ENCODE measurements around the gene LPAR1.

LPAR1 gene

DNA sequence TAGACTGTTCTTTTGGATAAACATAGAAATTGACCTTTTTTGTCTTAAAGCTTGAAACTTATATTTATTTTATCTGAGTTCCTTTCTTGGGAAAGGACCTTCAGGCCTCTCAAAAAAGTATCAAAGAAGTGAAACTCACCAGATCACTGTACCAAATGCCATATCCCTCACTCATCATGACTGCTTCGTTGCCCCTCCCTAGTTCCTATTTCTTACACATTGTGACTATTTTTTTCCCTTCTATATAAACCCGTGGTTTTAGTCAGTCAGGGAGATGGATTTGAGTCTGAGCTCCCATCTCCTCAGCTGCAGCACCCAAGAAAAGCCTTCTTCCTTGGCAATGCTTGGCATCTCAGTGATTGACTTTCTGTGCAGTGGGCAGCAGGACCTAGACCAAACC lies 129.4 kb downstream of the LPAR1 start:
- FAIRE-seq (no peak), DNase-seq (ENCODE audit: insufficient read length) (no peak)
- TF ChIP-seq POLR2A (IDR thresholded peaks at IDR 0.05; ENCODE audit: low read depth, low read length): no peak
- no peak for TF ChIP-seq POLR2AphosphoS5 (IDR thresholded peaks at IDR 0.05; ENCODE audit: low read depth, low read length)
- TF ChIP-seq TAF1 (IDR thresholded peaks at IDR 0.05; ENCODE audit: borderline replicate concordance, low read depth, low read length): no peak

GRCh38 chr9:110900917-110901316 lies 137.4 kb downstream of the LPAR1 start:
- TF ChIP-seq TAF1 (IDR thresholded peaks at IDR 0.05; ENCODE audit: borderline replicate concordance, low read depth, low read length) (no peak), POLR2A (IDR thresholded peaks at IDR 0.05; ENCODE audit: low read depth, low read length) (no peak), POLR2AphosphoS5 (IDR thresholded peaks at IDR 0.05; ENCODE audit: low read depth, low read length) (no peak)
- FAIRE-seq: no peak
- no peak for DNase-seq (ENCODE audit: insufficient read length)

GRCh38 chr9:110900456-110900855 lies 137.8 kb downstream of the LPAR1 start:
- DNase-seq (ENCODE audit: insufficient read length) (no peak), FAIRE-seq (no peak)
- no peak for TF ChIP-seq TAF1 (IDR thresholded peaks at IDR 0.05; ENCODE audit: borderline replicate concordance, low read depth, low read length)
- no peak for TF ChIP-seq POLR2AphosphoS5 (IDR thresholded peaks at IDR 0.05; ENCODE audit: low read depth, low read length)
- TF ChIP-seq POLR2A (IDR thresholded peaks at IDR 0.05; ENCODE audit: low read depth, low read length): no peak

DNA sequence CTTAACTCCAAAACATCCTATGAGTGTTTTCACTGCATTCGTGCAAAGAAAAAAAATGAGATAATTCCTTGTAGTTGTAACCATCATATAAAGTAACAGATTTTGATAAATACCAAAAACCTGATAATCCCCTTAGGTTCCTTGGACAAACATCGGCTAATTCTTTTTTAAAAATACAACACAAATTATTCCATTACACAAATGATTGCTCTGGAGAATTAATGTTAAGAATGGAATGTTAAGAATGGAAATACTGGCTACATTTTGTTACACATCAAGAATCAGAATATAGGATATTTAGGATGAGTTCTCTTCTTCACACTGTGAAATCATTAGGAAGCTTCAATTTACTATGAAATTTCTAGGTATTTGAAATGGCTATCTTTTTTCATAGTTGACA lies 139.4 kb downstream of the LPAR1 start:
- TF ChIP-seq POLR2A (IDR thresholded peaks at IDR 0.05; ENCODE audit: low read depth, low read length) (no peak), TAF1 (IDR thresholded peaks at IDR 0.05; ENCODE audit: borderline replicate concordance, low read depth, low read length) (no peak), POLR2AphosphoS5 (IDR thresholded peaks at IDR 0.05; ENCODE audit: low read depth, low read length) (no peak)
- no peak for FAIRE-seq

GRCh38 chr9:110898358-110898757 lies 139.9 kb downstream of the LPAR1 start:
- no peak for DNase-seq (ENCODE audit: insufficient read length)
- TF ChIP-seq POLR2A (IDR thresholded peaks at IDR 0.05; ENCODE audit: low read depth, low read length) (no peak), TAF1 (IDR thresholded peaks at IDR 0.05; ENCODE audit: borderline replicate concordance, low read depth, low read length) (no peak), POLR2AphosphoS5 (IDR thresholded peaks at IDR 0.05; ENCODE audit: low read depth, low read length) (no peak)
- peak; percentile 5 for FAIRE-seq

More for the DNA sequence above, 139.4 kb downstream of the LPAR1 start:
- no peak for DNase-seq (ENCODE audit: insufficient read length)

DNA sequence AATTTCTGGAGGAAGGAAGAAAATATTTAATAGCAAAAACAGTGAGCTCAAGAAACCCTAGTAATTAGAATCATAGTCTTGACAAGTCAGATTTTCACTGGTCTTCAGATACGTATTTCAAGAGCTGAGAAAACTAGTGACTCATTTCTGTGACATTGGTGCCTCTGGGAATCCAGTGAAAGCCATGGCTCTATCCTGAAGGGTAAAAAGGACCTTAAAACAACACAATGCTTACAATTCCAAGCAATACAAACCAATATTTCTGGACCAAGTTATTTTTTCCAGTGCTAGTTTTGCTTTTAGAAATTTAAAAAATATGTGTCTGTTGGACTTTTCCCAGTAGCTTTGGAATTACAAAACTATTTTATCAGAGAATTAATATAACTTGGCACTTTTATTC lies 140.3 kb downstream of the LPAR1 start:
- FAIRE-seq: no peak

DNA sequence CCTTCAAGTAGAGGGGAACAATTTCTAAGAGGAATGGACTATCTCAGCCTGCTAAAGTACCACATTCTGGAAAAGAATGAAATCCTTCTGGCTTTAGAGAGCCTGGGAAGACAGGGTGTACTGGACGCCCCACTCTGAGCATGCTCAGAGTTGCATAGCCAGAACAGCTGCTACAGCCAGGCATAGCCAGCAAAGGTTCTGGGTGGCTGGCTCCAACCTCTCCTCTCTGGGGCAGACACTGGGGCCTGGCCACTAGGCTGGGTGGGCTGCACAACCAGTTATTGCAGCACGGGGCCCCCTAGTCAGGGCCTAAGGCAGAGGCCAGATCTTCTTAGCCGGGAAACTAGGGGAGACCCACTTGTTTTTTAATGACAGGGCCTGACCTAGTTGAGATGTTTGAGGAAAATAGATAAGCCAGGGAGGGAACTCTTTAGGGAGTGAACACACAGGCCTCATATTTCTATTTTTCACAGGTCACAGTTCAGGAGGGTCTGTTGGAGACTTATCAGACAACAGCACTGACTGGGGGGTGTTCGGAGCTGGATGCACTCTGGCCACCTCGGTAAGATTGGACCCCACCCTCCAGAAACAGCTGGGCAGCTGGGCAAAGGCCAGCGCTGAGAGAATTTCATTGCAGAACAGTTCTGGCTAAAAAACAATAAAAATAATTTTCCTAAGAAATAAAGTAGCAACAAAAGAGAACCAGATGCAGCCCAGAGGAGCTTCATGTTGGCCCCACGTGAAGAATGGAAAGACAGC lies 142.9 kb downstream of the LPAR1 start:
- FAIRE-seq: no peak
- DNase-seq (ENCODE audit: insufficient read length): no peak
- TF ChIP-seq POLR2A (IDR thresholded peaks at IDR 0.05; ENCODE audit: low read depth, low read length): no peak
- no peak for TF ChIP-seq POLR2AphosphoS5 (IDR thresholded peaks at IDR 0.05; ENCODE audit: low read depth, low read length)
- no peak for TF ChIP-seq TAF1 (IDR thresholded peaks at IDR 0.05; ENCODE audit: borderline replicate concordance, low read depth, low read length)

More for the DNA sequence above, 140.3 kb downstream of the LPAR1 start:
- TF ChIP-seq TAF1 (IDR thresholded peaks at IDR 0.05; ENCODE audit: borderline replicate concordance, low read depth, low read length) (no peak), POLR2AphosphoS5 (IDR thresholded peaks at IDR 0.05; ENCODE audit: low read depth, low read length) (no peak), POLR2A (IDR thresholded peaks at IDR 0.05; ENCODE audit: low read depth, low read length) (no peak)
- no peak for DNase-seq (ENCODE audit: insufficient read length)

- DNase-seq (ENCODE audit: insufficient read length): no peak
- TF ChIP-seq POLR2AphosphoS5 (IDR thresholded peaks at IDR 0.05; ENCODE audit: low read depth, low read length): no peak
- no peak for TF ChIP-seq TAF1 (IDR thresholded peaks at IDR 0.05; ENCODE audit: borderline replicate concordance, low read depth, low read length)
- TF ChIP-seq POLR2A (IDR thresholded peaks at IDR 0.05; ENCODE audit: low read depth, low read length): no peak
- FAIRE-seq: no peak
Measured at GRCh38 chr9:110894731-110895130, 143.5 kb downstream of the LPAR1 start.

- no peak for DNase-seq (ENCODE audit: insufficient read length)
- TF ChIP-seq TAF1 (IDR thresholded peaks at IDR 0.05; ENCODE audit: borderline replicate concordance, low read depth, low read length) (no peak), POLR2AphosphoS5 (IDR thresholded peaks at IDR 0.05; ENCODE audit: low read depth, low read length) (no peak), POLR2A (IDR thresholded peaks at IDR 0.05; ENCODE audit: low read depth, low read length) (no peak)
- no peak for FAIRE-seq
Measured at GRCh38 chr9:110892689-110893088, 145.6 kb downstream of the LPAR1 start.

GRCh38 chr9:110891760-110892159 lies 146.5 kb downstream of the LPAR1 start:
- FAIRE-seq (no peak), DNase-seq (ENCODE audit: insufficient read length) (no peak)
- TF ChIP-seq POLR2A (IDR thresholded peaks at IDR 0.05; ENCODE audit: low read depth, low read length): no peak
- no peak for TF ChIP-seq TAF1 (IDR thresholded peaks at IDR 0.05; ENCODE audit: borderline replicate concordance, low read depth, low read length)
- TF ChIP-seq POLR2AphosphoS5 (IDR thresholded peaks at IDR 0.05; ENCODE audit: low read depth, low read length): no peak

- TF ChIP-seq POLR2AphosphoS5 (IDR thresholded peaks at IDR 0.05; ENCODE audit: low read depth, low read length) (no peak), POLR2A (IDR thresholded peaks at IDR 0.05; ENCODE audit: low read depth, low read length) (no peak), TAF1 (IDR thresholded peaks at IDR 0.05; ENCODE audit: borderline replicate concordance, low read depth, low read length) (no peak)
- no peak for FAIRE-seq
- DNase-seq (ENCODE audit: insufficient read length): no peak
Measured at GRCh38 chr9:110890416-110890815, 147.9 kb downstream of the LPAR1 start.

DNA sequence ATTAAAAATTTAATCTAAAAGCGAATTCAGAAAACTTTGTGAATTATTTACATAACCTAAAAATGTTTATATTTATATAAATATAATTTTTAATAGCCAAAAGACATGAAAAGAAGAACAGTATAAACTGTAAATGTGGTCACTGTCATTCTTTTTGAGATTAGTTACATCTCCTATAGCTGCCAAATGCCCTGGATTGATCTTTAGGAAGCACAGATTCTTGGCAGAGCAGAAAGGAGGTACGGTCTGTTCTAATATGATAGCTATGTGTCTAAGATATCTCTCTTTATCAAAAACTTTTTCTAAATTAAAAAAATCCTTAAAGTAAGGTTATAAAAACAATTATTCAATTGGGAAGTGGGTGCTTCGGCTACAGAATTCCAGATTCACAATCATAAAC lies 151.0 kb downstream of the LPAR1 start:
- TF ChIP-seq POLR2AphosphoS5 (IDR thresholded peaks at IDR 0.05; ENCODE audit: low read depth, low read length) (no peak), POLR2A (IDR thresholded peaks at IDR 0.05; ENCODE audit: low read depth, low read length) (no peak), TAF1 (IDR thresholded peaks at IDR 0.05; ENCODE audit: borderline replicate concordance, low read depth, low read length) (no peak)
- FAIRE-seq: no peak

More for the DNA sequence above, 151.0 kb downstream of the LPAR1 start:
- no peak for DNase-seq (ENCODE audit: insufficient read length)
